ENCODE data around the gene JKAMP.

Gene JKAMP

DNA sequence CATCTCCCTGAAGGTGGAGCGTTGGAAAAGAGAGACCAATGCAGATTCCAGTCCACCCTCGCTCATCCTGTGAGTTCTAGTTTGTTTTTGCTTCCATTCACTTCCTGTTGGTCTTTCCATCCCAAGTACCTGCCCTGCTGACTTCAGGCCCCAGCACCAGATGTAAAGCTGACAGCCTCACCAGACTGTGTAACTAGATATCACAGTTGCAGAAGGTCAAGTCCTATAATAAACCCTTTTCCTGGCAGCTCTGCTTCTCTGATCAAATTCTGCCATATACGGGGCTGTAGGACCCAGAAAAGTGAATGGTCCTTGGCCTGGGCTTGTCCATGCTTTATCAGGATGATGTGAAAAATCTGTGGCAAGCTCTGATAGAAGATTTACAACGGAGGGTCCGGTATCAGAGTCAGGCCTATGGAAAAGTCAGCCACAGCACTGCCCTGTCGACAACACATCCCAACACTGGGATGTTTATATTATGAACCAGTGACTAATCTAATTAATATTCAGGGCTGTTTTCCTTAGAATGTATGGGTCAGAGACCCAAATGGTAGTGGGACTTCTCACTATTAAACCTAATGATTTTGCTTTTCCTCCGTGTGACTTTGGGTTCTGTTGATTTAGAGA lies 50.2 kb downstream of the JKAMP start:
- Histone ChIP-seq H3K27me3 (replicated peaks) (no peaks in the 10 kb centered on the region), H3K4me3 (ENCODE audit: low read depth, low read length) (no peak overlapping the region), H3K36me3 (replicated peaks) (no peaks in the 10 kb centered on the region), H3K27ac (no peak overlapping the region)
- TF ChIP-seq, protein P1, sequence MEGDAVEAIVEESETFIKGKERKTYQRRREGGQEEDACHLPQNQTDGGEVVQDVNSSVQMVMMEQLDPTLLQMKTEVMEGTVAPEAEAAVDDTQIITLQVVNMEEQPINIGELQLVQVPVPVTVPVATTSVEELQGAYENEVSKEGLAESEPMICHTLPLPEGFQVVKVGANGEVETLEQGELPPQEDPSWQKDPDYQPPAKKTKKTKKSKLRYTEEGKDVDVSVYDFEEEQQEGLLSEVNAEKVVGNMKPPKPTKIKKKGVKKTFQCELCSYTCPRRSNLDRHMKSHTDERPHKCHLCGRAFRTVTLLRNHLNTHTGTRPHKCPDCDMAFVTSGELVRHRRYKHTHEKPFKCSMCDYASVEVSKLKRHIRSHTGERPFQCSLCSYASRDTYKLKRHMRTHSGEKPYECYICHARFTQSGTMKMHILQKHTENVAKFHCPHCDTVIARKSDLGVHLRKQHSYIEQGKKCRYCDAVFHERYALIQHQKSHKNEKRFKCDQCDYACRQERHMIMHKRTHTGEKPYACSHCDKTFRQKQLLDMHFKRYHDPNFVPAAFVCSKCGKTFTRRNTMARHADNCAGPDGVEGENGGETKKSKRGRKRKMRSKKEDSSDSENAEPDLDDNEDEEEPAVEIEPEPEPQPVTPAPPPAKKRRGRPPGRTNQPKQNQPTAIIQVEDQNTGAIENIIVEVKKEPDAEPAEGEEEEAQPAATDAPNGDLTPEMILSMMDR (IDR thresholded peaks at IDR 0.05; ENCODE audit: low read depth, low read length, missing control alignments): no peak
- in situ Hi-C loops (cut with HindIII; ENCODE audit: low pct_ligation_motif_present, low sequenced_read_pairs): no loop called here
- no peak for DNase-seq

GRCh38 chr14:59537476-59537875 lies 53.2 kb downstream of the JKAMP start:
- in situ Hi-C loops (cut with HindIII; ENCODE audit: low pct_ligation_motif_present, low sequenced_read_pairs): no loop called here
- no peak overlapping the region for H3K27ac ChIP-seq

GRCh38 chr14:59538936-59539335 lies 54.6 kb downstream of the JKAMP start:
- H3K27me3 ChIP-seq (replicated peaks): no peaks in the 10 kb centered on the region
- no peak overlapping the region for H3K27ac ChIP-seq
- no peaks in the 10 kb centered on the region for H3K36me3 ChIP-seq (replicated peaks)
- no peak for DNase-seq
- in situ Hi-C loops (cut with HindIII; ENCODE audit: low pct_ligation_motif_present, low sequenced_read_pairs): no loop called here
- H3K4me3 ChIP-seq (ENCODE audit: low read depth, low read length): no peak overlapping the region
- TF ChIP-seq, protein P1 (IDR thresholded peaks at IDR 0.05; ENCODE audit: low read depth, low read length, missing control alignments): no peak

More at GRCh38 chr14:59537476-59537875, 53.2 kb downstream of the JKAMP start:
- no peaks in the 10 kb centered on the region for H3K27me3 ChIP-seq (replicated peaks)
- no peaks in the 10 kb centered on the region for H3K36me3 ChIP-seq (replicated peaks)
- TF ChIP-seq, protein P1 (IDR thresholded peaks at IDR 0.05; ENCODE audit: low read depth, low read length, missing control alignments): no peak
- no peak overlapping the region for H3K4me3 ChIP-seq (ENCODE audit: low read depth, low read length)
- no peak for DNase-seq

DNA sequence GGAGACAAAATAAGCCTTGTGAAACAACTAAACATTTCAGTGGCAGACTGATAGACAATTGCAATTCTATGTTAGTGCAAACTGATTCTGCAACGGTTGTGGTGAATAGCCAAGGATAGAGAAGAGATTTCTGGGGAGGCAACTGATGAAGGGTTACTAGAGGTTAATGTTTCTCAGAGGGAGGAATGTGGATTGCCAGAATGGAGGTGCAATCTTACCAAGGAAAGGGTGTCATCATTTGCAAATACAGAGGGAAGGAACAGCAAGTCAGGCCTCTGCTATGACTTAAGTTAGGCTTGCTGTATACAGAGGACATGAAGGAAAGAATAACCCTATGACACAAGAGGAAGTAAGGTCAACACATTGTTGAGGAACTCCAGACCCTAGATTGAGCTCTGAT lies 56.5 kb downstream of the JKAMP start:
- DNase-seq: no peak
- Histone ChIP-seq H3K36me3 (replicated peaks) (no peaks in the 10 kb centered on the region), H3K27ac (no peak overlapping the region), H3K4me3 (ENCODE audit: low read depth, low read length) (no peak overlapping the region), H3K27me3 (replicated peaks) (no peaks in the 10 kb centered on the region)
- in situ Hi-C loops (cut with HindIII; ENCODE audit: low pct_ligation_motif_present, low sequenced_read_pairs): no loop called here
- TF ChIP-seq, protein P1 (IDR thresholded peaks at IDR 0.05; ENCODE audit: low read depth, low read length, missing control alignments): no peak

DNA sequence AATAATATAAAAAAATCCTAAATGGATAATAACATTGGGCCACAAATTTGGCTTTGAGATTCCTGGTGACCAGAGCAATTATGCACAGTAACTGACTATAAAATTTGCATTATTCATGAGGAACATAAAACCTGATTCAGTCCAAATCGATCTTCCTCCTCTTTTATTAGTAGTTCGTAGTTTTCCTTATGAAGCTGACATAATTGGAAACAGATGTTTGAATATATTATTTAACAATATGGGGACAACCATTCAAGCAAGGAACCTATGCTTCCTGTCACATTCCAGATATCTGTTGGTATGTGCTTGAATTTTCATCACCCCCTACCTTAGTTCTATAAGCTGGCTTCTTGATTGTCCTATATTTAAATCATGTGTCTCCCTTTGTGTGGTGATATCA lies 57.4 kb downstream of the JKAMP start:
- no peak for DNase-seq
- no peaks in the 10 kb centered on the region for H3K36me3 ChIP-seq (replicated peaks)
- H3K27me3 ChIP-seq (replicated peaks): no peaks in the 10 kb centered on the region
- no peak overlapping the region for H3K27ac ChIP-seq
- TF ChIP-seq, protein P1 (IDR thresholded peaks at IDR 0.05; ENCODE audit: low read depth, low read length, missing control alignments): no peak
- H3K4me3 ChIP-seq (ENCODE audit: low read depth, low read length): no peak overlapping the region
- in situ Hi-C loops (cut with HindIII; ENCODE audit: low pct_ligation_motif_present, low sequenced_read_pairs): no loop called here

DNA sequence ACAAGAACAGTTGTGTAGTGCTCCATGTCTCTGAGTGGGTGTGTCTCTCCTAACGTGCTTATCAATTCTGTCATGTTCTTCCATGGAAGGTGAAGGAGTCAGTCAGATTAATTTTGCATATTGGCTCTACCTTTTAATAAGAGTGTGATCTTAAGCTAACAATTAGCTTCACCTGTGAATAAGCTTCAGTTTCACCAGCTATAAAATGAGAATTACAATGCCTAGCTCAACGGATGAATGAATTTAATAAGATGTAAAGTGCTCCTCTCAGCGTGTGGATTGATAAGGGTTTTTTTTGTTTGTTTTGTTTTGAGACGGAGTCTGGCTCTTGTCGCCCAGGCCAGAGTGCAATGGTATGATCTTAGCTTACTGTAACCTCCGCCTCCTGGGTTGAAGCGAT lies 59.6 kb downstream of the JKAMP start:
- no peaks in the 10 kb centered on the region for H3K36me3 ChIP-seq (replicated peaks)
- H3K4me3 ChIP-seq (ENCODE audit: low read depth, low read length): no peak overlapping the region
- no peaks in the 10 kb centered on the region for H3K27me3 ChIP-seq (replicated peaks)
- in situ Hi-C loops (cut with HindIII; ENCODE audit: low pct_ligation_motif_present, low sequenced_read_pairs): no loop called here
- TF ChIP-seq, protein P1 (IDR thresholded peaks at IDR 0.05; ENCODE audit: low read depth, low read length, missing control alignments): no peak
- no peak for DNase-seq
- H3K27ac ChIP-seq: no peak overlapping the region

Measured in brain microvascular endothelial cell (primary cell).